Immature natural killer cell (primary cell): ENCODE data around the gene MYLK4. TPM values are rescaled to one million over a fixed set of nuclear protein-coding genes. Genes with fewer than 3 reads are reported as not detected.

Source experiments
- DNase-seq, 3 donors: peaks; one replicate each; pipeline ENCODE4 v3.0.0; 2022; ENCODE audit warnings: mixed read lengths in 1 of 3
- H3K27ac Mint-ChIP-seq, 6 donors: one replicate each; pipeline ENCODE4 v1.8.0; 2020; ENCODE audit warnings: mixed read lengths in 6 of 6, mild to moderate bottlenecking in 5 of 6, inconsistent platforms in 4 of 6, moderate library complexity in 3 of 6
- H3K27me3 Mint-ChIP-seq, 3 donors: one replicate each; pipeline ENCODE4 v1.8.0; 2020 to 2021; ENCODE audit warnings: low read depth in 3 of 3, mild to moderate bottlenecking in 3 of 3, mixed read lengths in 3 of 3, moderate library complexity in 3 of 3, inconsistent platforms in 1 of 3
- H3K36me3 Mint-ChIP-seq, 3 donors: one replicate each; pipeline ENCODE4 v1.8.0; 2020; ENCODE audit warnings: mixed read lengths in 3 of 3, inconsistent platforms in 2 of 3, mild to moderate bottlenecking in 2 of 3
- H3K4me1 Mint-ChIP-seq, 2 donors: one replicate each; pipeline ENCODE4 v1.8.0; 2020; ENCODE audit warnings: inconsistent platforms in 2 of 2, mild to moderate bottlenecking in 2 of 2, mixed read lengths in 2 of 2, moderate library complexity in 1 of 2
- H3K4me3 Mint-ChIP-seq, 5 donors: one replicate each; pipeline ENCODE4 v1.8.0; 2020; ENCODE audit warnings: mild to moderate bottlenecking in 5 of 5, mixed read lengths in 5 of 5, inconsistent platforms in 3 of 5, moderate library complexity in 3 of 5
- H3K9me3 Mint-ChIP-seq, 6 donors: one replicate each; pipeline ENCODE4 v1.8.0; 2020; ENCODE audit warnings: mild to moderate bottlenecking in 6 of 6, mixed read lengths in 6 of 6, inconsistent platforms in 4 of 6, moderate library complexity in 3 of 6
- polyA plus RNA-seq, 3 donors: library from polyadenylated mRNA; unstranded; fragments of 300-500 nt; fragmentation: Illumina TruSeq; gene quantifications; one replicate each; pipeline ENCODE4 v1.2.3, GENCODE V29; 2021

Gene MYLK4
- polyA plus RNA-seq, 3 donors from 2014 or later: 0.09 to 0.17 TPM; not detected in 1

DNA sequence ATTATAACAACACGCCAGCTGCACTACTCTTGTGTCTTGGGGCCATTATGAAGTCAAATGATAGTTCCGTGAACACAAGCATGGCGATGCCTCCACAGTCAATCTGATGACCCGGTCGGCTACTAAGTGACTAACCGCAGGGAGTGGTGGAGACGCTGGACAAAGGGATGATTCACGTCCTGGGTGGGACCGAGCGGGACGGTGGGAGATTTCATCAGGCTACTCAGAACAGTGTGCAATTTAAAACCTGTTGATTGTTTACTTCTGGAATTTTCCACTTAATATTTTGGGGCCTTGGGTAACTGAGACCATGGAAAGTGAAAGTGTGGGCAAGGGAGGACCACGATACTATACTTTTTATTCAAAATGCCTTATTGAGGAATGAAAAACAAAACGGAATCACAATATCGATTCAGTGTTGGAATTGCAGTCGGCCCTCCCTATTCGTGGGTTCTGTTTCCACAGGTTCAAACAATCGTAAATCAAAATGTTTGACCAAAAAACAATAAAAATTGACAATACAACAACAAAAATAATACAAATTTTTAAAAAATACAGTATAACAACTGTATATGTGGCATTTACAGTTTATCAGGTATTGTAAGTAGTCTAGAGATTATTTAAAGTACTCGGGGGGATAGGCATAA, 66.5 kb downstream of the MYLK4 start:
- peaks cover 0 to 3% (median 0%) of the 10 kb centered on the region in 3 donors for H3K36me3 Mint-ChIP-seq
- H3K27me3 Mint-ChIP-seq: no peaks in the 10 kb centered on the region
- H3K27ac Mint-ChIP-seq: no peak overlapping the region
- no peaks in the 10 kb centered on the region for H3K9me3 Mint-ChIP-seq
- H3K4me1 Mint-ChIP-seq: no peaks in the 10 kb centered on the region
- DNase-seq: no peak
- H3K4me3 Mint-ChIP-seq: no peak overlapping the region

DNA sequence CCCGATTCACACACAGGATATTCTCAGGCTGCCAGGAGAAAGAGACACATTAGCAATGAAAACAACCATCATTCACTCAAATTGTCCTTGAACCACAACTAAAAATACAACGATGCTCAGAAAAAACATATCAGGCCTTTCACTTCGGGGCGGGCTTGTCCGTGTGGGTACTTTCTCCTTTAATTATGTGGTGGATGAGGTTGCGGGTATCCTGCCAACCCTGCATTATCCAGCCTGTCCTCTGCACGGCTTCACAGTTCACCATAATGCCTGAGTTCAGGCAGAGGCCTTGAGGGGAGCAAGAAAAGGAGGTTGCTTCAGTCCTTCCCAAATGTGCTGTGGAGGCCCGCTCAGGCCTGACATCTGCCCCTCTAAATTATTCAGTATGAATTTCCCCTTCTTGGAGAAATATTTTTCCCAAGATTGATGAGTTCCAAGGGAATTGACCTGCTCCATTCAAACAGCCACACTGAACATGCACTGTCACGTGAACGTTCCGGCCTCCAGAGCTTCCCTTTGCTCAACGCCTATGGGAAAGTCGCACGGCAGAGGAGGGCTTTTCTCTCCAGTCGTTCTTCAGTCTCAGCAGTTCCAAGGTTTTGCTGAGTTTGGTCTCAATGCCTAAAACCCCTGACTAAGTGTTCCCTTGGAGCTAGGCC, 70.3 kb downstream of the MYLK4 start:
- DNase-seq: no peak
- Mint-ChIP-seq H3K9me3 (no peaks in the 10 kb centered on the region), H3K4me3 (no peak overlapping the region), H3K4me1 (no peaks in the 10 kb centered on the region), H3K27me3 (peaks cover 0 to 1% (median 0%) of the 10 kb centered on the region in 3 donors), H3K27ac (no peak overlapping the region), H3K36me3 (peaks cover 0 to 3% (median 0%) of the 10 kb centered on the region in 3 donors)

DNA sequence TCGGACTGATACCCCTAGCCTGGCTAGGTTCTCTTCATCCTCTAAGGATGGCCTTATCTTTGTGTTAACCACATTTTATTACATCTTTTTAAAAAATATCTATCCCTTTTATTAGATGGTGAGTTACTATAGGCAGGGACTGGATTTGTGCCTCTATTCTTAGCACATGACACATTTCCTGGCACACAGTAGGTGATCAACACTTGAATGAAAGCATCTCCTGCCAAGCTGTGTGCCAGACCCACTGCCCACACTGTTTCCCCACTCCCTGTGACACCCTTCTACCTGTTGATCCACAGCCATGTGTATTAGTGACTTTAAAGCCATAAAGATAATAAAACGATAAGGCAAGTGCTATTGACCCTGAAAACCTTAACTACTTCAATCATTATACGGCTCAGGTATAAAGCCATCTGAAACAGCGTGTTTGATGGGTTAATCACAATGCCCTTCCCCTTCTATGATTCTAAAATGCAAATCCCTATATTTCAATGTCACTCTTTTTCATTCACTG, 73.6 kb downstream of the MYLK4 start:
- no peak for DNase-seq
- Mint-ChIP-seq H3K27me3 (peaks cover 0 to 2% (median 1%) of the 10 kb centered on the region in 3 donors), H3K36me3 (no peaks in the 10 kb centered on the region), H3K4me3 (no peak overlapping the region), H3K4me1 (no peaks in the 10 kb centered on the region), H3K9me3 (no peaks in the 10 kb centered on the region), H3K27ac (no peak overlapping the region)

DNA sequence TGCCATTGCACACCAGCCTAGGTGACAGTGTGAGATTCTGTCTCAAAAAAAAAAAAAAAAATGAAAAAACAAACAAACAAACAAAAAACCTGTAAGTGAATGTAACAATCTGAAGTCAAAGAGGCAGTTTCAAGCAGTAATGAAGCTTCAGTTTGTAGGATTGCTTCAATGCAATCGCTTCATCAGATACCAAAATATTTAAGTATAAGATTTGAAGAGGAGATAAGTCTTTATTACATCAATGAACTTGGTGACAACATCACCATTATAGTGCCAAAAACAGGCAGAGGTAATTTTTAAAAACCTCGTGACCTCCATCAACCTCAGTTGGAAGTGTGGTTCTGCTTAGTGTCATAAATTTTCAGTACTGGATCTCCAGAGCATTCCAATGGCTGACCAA, 74.7 kb downstream of the MYLK4 start:
- no peak overlapping the region for H3K4me3 Mint-ChIP-seq
- H3K27ac Mint-ChIP-seq: no peak overlapping the region
- no peaks in the 10 kb centered on the region for H3K36me3 Mint-ChIP-seq
- DNase-seq: no peak
- no peaks in the 10 kb centered on the region for H3K4me1 Mint-ChIP-seq
- H3K27me3 Mint-ChIP-seq: peaks cover 0 to 2% (median 1%) of the 10 kb centered on the region in 3 donors
- H3K9me3 Mint-ChIP-seq: no peaks in the 10 kb centered on the region

DNA sequence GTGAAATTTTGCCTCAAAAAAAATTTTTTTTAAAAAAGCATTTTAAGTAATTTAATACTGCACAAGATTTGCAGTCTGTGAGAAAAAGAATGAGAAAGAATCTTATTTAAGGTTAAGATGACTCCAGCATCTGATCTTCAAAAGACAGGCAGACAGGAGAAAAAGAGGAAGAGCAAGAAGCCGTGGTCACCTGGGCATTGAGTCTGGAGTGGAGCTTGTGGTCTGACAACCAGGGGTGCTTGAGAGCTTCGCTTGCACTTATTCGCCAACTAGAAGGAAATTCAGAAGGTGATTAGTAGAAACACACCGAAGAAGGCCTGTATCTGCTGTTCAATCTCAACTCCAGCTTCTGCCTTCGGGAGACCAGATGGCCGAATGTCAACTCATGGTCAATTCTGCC, 75.9 kb downstream of the MYLK4 start:
- Mint-ChIP-seq H3K27ac (no peak overlapping the region), H3K27me3 (peaks cover 0 to 2% (median 1%) of the 10 kb centered on the region in 3 donors), H3K9me3 (no peaks in the 10 kb centered on the region), H3K36me3 (no peaks in the 10 kb centered on the region), H3K4me3 (no peak overlapping the region), H3K4me1 (no peaks in the 10 kb centered on the region)
- no peak for DNase-seq

DNA sequence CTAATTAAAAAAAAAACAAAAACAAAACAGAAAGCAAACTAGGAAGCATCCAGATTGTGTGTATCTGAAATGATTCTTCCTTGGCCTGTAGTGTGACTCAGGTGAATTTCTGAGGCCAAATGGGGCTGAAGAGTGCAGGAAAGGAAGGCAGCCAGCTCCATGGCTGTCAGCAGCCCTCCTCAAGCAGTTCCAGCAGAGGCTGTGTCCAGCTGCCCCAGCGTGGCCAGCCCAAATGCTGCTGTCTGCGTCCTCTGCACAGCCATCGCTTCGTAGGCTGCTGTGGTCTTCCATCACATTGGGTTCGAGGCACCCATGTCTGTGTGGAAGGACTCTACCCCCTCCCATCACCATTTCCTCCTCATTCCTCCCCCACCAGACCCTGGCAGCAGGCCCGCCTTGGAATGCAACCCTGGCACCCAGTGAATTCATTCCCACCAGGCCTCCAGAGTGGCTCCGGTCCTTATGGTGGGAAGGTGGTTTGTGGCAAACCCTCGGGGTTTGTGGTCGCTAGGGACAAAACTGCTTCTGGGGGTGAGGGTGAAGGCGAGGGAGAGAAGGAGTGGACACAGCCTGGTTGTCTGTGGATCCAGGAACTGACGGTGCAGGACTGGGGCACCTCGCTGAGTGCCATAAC, 81.5 kb downstream of the MYLK4 start:
- Mint-ChIP-seq H3K4me1 (no peaks in the 10 kb centered on the region), H3K27me3 (peaks cover 0 to 5% (median 2%) of the 10 kb centered on the region in 3 donors), H3K9me3 (no peaks in the 10 kb centered on the region), H3K4me3 (no peak overlapping the region), H3K36me3 (no peaks in the 10 kb centered on the region), H3K27ac (no peak overlapping the region)
- no peak for DNase-seq

DNA sequence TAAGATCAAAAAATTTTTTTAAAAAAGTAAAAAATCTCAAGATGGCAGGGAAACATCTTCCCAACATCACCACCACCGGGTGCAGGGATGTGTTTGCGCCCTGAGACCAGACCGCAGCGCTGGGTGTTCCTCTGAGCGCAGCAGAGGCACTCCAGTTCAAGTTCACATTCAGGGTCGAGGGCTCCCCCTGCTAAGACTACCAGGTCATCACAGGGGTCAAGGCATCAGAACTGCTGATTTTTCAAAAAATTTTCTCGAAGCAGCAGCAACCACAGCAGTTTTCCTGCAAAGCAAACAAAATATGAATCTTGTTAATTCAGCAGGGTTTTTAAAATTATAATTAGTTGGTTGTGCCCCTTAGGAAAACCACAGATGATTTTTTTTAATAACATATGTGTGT, 83.1 kb downstream of the MYLK4 start:
- Mint-ChIP-seq H3K36me3 (no peaks in the 10 kb centered on the region), H3K4me3 (no peak overlapping the region), H3K9me3 (no peaks in the 10 kb centered on the region), H3K4me1 (no peaks in the 10 kb centered on the region), H3K27ac (no peak overlapping the region), H3K27me3 (peaks cover 0 to 11% (median 2%) of the 10 kb centered on the region in 3 donors)
- DNase-seq: no peak

DNA sequence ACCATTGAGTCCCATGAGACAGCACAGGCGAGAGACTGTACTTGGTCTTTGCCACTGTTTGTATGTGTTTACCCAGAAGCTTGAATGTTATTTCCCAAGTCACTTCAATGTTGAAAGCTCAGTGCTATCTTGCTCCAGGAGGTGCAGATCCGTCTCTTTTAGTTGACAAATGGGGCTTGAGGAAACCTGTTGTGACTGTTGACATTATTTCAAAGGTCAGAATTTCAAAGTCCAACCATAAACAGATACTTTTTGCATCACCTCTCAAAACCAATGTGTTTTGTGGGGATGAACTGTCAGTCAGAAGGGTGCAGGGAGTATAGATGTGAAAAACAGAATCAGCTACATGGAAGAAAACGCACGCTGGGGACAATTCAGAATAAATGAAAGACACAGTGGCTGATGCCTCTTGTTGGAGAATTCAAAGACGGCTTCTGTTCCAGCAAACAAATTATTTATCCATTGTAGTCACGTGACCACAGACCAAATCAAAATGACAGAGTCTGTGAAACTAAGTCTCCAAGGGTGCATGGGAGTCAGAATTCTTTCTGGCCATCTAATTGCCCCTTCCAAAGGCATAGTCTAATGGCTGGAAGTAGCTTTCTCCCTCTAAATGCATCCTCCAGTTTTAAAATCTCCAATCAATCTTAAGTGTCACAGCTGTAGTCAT, 83.7 kb downstream of the MYLK4 start:
- H3K9me3 Mint-ChIP-seq: no peaks in the 10 kb centered on the region
- peaks cover 0 to 11% (median 2%) of the 10 kb centered on the region in 3 donors for H3K27me3 Mint-ChIP-seq

DNA sequence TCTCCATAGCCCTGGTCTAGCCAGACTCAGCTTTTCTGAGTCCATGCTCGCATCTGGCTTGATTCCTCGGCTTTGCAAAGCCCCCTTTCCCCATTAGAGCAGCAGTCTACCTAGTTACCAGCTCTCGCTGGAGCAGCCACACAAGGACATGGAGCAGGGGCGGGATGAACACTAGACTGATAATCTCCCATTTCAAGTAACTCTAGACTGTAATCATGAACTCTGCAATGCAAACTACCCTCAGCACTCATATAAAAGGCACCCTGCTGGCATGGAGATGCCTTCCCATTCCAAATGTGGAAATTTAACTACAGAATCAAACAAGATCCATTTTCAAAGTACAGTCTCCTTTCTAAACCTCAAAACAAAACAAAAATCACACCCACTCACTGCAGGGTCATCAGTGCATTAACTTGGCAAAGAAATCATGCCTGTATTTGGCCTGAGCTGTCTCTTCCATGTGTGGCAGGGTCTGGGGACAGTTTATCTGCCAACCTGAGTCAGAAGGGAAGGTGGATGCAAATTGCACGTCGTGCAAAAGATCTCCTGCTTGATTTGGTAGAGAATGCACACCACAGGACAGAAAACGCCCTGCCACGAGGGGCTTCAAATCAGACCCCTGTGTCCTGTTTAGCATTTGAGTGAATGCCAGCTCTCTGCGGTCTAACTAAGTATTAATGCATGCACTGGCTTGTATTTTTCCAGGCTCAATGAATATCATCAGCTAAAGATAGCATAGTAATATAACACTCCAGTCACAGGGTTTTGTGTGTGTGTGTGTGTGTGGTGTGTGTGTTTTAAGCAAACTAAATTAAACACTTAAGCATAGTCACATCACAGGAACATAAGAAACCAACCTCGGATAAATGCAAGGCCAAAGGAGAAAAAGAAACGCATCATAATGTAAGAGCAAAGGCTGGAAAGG, 85.3 kb downstream of the MYLK4 start:
- H3K9me3 Mint-ChIP-seq: no peaks in the 10 kb centered on the region
- no peak overlapping the region for H3K4me3 Mint-ChIP-seq
- no peak overlapping the region for H3K27ac Mint-ChIP-seq
- H3K4me1 Mint-ChIP-seq: no peaks in the 10 kb centered on the region
- DNase-seq: no peak
- H3K27me3 Mint-ChIP-seq: peaks cover 2 to 16% (median 4%) of the 10 kb centered on the region in 3 donors
- H3K36me3 Mint-ChIP-seq: no peaks in the 10 kb centered on the region

More for the DNA sequence above, 83.7 kb downstream of the MYLK4 start:
- no peaks in the 10 kb centered on the region for H3K4me1 Mint-ChIP-seq
- no peaks in the 10 kb centered on the region for H3K36me3 Mint-ChIP-seq
- no peak for DNase-seq
- no peak overlapping the region for H3K4me3 Mint-ChIP-seq
- H3K27ac Mint-ChIP-seq: no peak overlapping the region

DNA sequence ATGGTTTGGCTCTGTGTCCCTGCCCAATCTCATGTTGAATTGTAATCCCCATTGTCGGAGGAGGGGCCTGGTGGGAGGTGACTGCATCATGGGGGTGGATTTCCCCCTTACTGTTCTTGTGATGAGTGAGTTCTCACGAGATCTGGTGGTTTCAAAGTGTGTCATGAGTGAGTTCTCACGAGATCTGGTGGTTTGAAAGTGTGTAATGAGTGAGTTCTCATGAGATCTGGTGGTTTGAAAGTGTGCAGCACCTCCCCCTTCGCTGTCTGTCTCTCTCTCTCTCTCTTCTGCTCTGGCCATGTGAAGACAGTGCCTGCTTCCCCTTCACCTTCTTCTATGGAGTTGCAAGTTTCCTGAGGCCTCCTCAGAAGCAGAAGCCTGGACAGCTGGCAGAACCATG, 87.6 kb downstream of the MYLK4 start:
- Mint-ChIP-seq H3K4me3 (no peak overlapping the region), H3K36me3 (no peaks in the 10 kb centered on the region), H3K4me1 (no peaks in the 10 kb centered on the region), H3K27me3 (peaks cover 0 to 15% (median 4%) of the 10 kb centered on the region in 3 donors), H3K27ac (no peak overlapping the region), H3K9me3 (no peaks in the 10 kb centered on the region)
- DNase-seq: no peak

DNA sequence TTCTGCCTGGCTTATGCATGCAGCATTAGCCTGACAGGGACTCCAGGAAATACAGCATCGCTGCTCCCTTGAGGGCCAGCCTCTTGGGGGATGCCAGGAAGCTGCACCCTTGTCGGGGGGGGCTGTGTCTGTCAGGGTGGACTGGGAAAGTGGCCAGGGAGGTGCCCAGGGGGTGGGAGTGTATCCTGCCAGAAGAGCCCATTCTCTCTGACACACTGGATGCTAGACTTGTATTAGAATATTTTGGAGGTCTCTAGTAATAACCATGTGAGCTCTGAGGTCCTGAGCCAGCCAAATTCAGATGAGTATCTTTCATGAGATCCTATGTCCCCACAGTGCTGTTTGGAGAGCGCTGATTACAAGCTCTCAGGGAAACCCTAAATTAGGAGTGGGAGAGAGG, 89.1 kb downstream of the MYLK4 start:
- Mint-ChIP-seq H3K4me1 (no peaks in the 10 kb centered on the region), H3K4me3 (no peak overlapping the region), H3K9me3 (no peaks in the 10 kb centered on the region), H3K27me3 (peaks cover 0 to 11% (median 4%) of the 10 kb centered on the region in 3 donors), H3K27ac (no peak overlapping the region), H3K36me3 (no peaks in the 10 kb centered on the region)
- no peak for DNase-seq

DNA sequence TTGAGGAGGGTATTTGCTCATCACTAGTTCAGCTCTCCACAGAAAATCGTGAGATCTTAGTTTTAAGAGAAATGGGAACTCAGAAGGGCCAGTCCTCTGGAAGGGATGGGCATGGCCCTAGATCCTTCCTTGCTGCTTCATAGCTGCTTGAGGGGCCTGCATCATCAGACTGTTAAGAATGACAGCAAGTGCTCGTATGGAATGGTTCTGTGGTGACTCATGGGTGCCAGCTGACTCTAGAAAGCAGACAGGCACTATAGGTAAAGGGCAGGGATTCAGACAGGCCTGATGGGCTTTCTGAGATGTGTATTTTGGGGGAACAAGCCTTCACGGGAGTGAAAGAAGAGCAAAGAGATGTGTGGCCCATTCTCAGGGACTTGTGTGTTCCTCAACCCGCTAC, 90.8 kb downstream of the MYLK4 start:
- DNase-seq: no peak
- Mint-ChIP-seq H3K9me3 (no peaks in the 10 kb centered on the region), H3K4me3 (no peak overlapping the region), H3K27ac (no peak overlapping the region), H3K4me1 (no peaks in the 10 kb centered on the region), H3K27me3 (peaks cover 0 to 11% (median 4%) of the 10 kb centered on the region in 3 donors), H3K36me3 (no peaks in the 10 kb centered on the region)

DNA sequence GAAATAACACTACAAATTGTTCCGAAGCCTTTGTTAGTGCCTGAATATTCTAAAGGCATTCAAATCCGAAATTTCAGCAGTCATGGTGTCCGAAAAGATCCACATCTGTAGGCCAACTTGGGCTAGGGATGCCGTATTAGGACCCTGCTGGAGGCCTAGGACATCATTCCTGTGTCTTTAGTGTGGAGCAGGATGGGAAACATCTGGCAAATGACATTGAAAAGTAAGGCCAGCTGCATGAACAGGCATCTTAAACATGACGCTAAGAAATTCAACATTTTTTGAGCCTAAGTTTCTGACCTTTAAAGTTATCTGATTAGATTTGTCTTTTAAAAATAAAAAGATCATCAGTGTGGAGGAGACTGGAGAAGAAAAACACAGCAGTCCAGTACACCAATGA, 91.3 kb downstream of the MYLK4 start:
- no peak overlapping the region for H3K4me3 Mint-ChIP-seq
- H3K27me3 Mint-ChIP-seq: peaks cover 0 to 11% (median 4%) of the 10 kb centered on the region in 3 donors
- no peaks in the 10 kb centered on the region for H3K4me1 Mint-ChIP-seq
- H3K27ac Mint-ChIP-seq: no peak overlapping the region
- H3K9me3 Mint-ChIP-seq: no peaks in the 10 kb centered on the region
- no peak for DNase-seq
- no peaks in the 10 kb centered on the region for H3K36me3 Mint-ChIP-seq
